Measurements from ENCODE around the gene COLEC12. TPM values are rescaled to one million over a fixed set of nuclear protein-coding genes. Genes with fewer than 3 reads are reported as not detected.

Gene COLEC12
- total and polyA plus RNA-seq, 2 experiments from 2014 or later, result 19.4 to 25.9 TPM

DNA sequence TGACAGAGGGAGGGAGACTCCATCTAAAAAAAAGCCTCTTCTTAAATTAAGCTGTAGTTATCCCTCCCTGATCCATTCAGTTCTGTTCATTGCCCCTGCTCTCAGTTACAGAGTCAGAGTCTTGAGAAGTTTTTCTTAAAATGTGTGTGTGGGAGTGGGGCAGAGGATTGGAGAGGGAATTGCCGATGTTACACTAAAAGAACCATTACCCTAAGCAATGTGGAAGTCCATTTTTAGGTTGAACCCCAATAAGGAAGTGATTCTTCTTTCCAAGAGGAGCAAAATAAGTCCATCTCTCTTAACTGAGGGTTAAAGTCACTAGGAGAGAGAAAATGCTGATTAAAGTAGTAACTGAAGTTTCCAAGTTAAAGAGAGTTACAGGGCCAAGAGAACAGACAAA, 211.5 kb downstream of the COLEC12 start:
- Histone ChIP-seq H3K79me2 (ENCODE audit: insufficient read depth) (no peaks in the 10 kb centered on the region), H3F3A (ENCODE audit: insufficient read depth) (no peaks in the 10 kb centered on the region), H3K27ac (no peak overlapping the region), H3K4me2 (ENCODE audit: unreplicated experiment) (no peak overlapping the region), H3K36me3 (ENCODE audit: low read depth) (no peaks in the 10 kb centered on the region), H3K9ac (no peak overlapping the region), H3K9me2 (ENCODE audit: insufficient read depth) (no peaks in the 10 kb centered on the region), H3K4me1 (ENCODE audit: insufficient read depth) (no peaks in the 10 kb centered on the region), H3K27me3 (replicated peaks; ENCODE audit: insufficient read depth) (no peaks in the 10 kb centered on the region), H3K9me3 (ENCODE audit: low read depth) (no peaks in the 10 kb centered on the region), H2AFZ (no peak overlapping the region), H3K4me3 (no peak overlapping the region), H4K20me1 (ENCODE audit: insufficient read depth) (no peaks in the 10 kb centered on the region)
- no peak for DNase-seq
- TF ChIP-seq EZH2phosphoT487 (IDR thresholded peaks at IDR 0.05; ENCODE audit: insufficient read depth, low read depth) (no peak), EZH2 (IDR thresholded peaks at IDR 0.05; ENCODE audit: insufficient read depth, poor library complexity, severe bottlenecking) (no peak)
- WGBS, 2 experiments (ENCODE audit: low coverage in 1 of 2, low lambda C conversion rate in 2 of 2, missing lambda C conversion rate in 2 of 2), result 89 to 100% methylated on average over 1 of the region's 1 CpG
- in situ Hi-C loops (cut with MboI), result loop anchor here (5.0 kb wide), 1 partner anchor 323 kb away; no protein-coding TSS in a partner anchor

GRCh38 chr18:286515-287310, 213.8 kb downstream of the COLEC12 start:
- Histone ChIP-seq H4K20me1 (ENCODE audit: insufficient read depth) (no peaks in the 10 kb centered on the region), H3K9me3 (ENCODE audit: low read depth) (no peaks in the 10 kb centered on the region), H3K4me1 (ENCODE audit: insufficient read depth) (no peaks in the 10 kb centered on the region), H3K27ac (no peak overlapping the region), H3K9me2 (ENCODE audit: insufficient read depth) (no peaks in the 10 kb centered on the region), H3K79me2 (ENCODE audit: insufficient read depth) (no peaks in the 10 kb centered on the region), H3K4me3 (no peak overlapping the region), H3K36me3 (ENCODE audit: low read depth) (no peaks in the 10 kb centered on the region), H3F3A (ENCODE audit: insufficient read depth) (no peaks in the 10 kb centered on the region), H3K27me3 (replicated peaks; ENCODE audit: insufficient read depth) (no peaks in the 10 kb centered on the region), H3K4me2 (ENCODE audit: unreplicated experiment) (no peak overlapping the region), H3K9ac (no peak overlapping the region), H2AFZ (no peak overlapping the region)
- 55 to 60% methylated on average over 8 of the region's 8 CpGs for WGBS, 2 experiments (ENCODE audit: low coverage in 1 of 2, low lambda C conversion rate in 2 of 2, missing lambda C conversion rate in 2 of 2)
- in situ Hi-C loops (cut with MboI), result loop anchor here (5.0 kb wide), 1 partner anchor 326 kb away; no protein-coding TSS in a partner anchor
- peak; percentile 66 for DNase-seq
- TF ChIP-seq EZH2 (IDR thresholded peaks at IDR 0.05; ENCODE audit: insufficient read depth, poor library complexity, severe bottlenecking) (no peak), EZH2phosphoT487 (IDR thresholded peaks at IDR 0.05; ENCODE audit: insufficient read depth, low read depth) (no peak)

DNA sequence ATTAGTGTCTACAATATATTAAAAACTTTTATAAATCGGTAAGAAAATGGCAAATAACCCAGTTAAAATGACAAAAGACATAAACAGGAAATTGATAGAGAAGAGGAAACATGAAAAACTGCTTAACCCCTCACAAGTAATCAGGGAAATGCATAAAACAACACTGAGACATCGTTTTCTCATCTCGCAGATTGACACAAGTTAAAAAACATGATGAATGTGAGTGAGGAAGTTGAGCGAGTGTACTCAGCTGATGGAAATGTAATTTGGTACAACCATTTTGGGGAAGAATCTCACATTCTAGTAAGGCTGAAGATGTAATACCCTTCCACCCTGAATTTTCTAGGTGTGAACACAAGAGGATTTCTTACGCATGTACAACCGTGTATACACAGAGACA, 214.7 kb downstream of the COLEC12 start:
- Histone ChIP-seq H3K36me3 (ENCODE audit: low read depth) (no peaks in the 10 kb centered on the region), H3K9ac (no peak overlapping the region), H3K9me2 (ENCODE audit: insufficient read depth) (no peaks in the 10 kb centered on the region), H3K27ac (no peak overlapping the region), H4K20me1 (ENCODE audit: insufficient read depth) (no peaks in the 10 kb centered on the region), H3K4me1 (ENCODE audit: insufficient read depth) (no peaks in the 10 kb centered on the region), H3F3A (ENCODE audit: insufficient read depth) (no peaks in the 10 kb centered on the region), H3K27me3 (replicated peaks; ENCODE audit: insufficient read depth) (no peaks in the 10 kb centered on the region), H3K79me2 (ENCODE audit: insufficient read depth) (no peaks in the 10 kb centered on the region), H3K4me3 (no peak overlapping the region), H2AFZ (no peak overlapping the region), H3K9me3 (ENCODE audit: low read depth) (no peaks in the 10 kb centered on the region), H3K4me2 (ENCODE audit: unreplicated experiment) (no peak overlapping the region)
- in situ Hi-C loops (cut with MboI), result loop anchor here (5.0 kb wide), 1 partner anchor 326 kb away; no protein-coding TSS in a partner anchor
- WGBS, 2 experiments (ENCODE audit: low coverage in 1 of 2, low lambda C conversion rate in 2 of 2, missing lambda C conversion rate in 2 of 2), result 82 to 87% methylated on average over 6 of the region's 6 CpGs
- no peak for TF ChIP-seq EZH2 (IDR thresholded peaks at IDR 0.05; ENCODE audit: insufficient read depth, poor library complexity, severe bottlenecking)
- TF ChIP-seq EZH2phosphoT487 (IDR thresholded peaks at IDR 0.05; ENCODE audit: insufficient read depth, low read depth), result no peak
- no peak for DNase-seq

GRCh38 chr18:275486-275885, 225.0 kb downstream of the COLEC12 start:
- no peaks in the 10 kb centered on the region for H4K20me1 ChIP-seq (ENCODE audit: insufficient read depth)
- no peaks in the 10 kb centered on the region for H3F3A ChIP-seq (ENCODE audit: insufficient read depth)
- no peaks in the 10 kb centered on the region for H3K36me3 ChIP-seq (ENCODE audit: low read depth)
- no peak overlapping the region for H2AFZ ChIP-seq
- in situ Hi-C loops (cut with MboI), result loop anchor here (10.0 kb wide), 1 partner anchor 559 kb away; no protein-coding TSS in a partner anchor
- no peak for DNase-seq
- H3K9ac ChIP-seq, result no peak overlapping the region
- H3K4me1 ChIP-seq (ENCODE audit: insufficient read depth), result no peaks in the 10 kb centered on the region
- H3K9me3 ChIP-seq (ENCODE audit: low read depth), result no peaks in the 10 kb centered on the region
- no peak overlapping the region for H3K4me3 ChIP-seq
- H3K79me2 ChIP-seq (ENCODE audit: insufficient read depth), result no peaks in the 10 kb centered on the region
- no peaks in the 10 kb centered on the region for H3K9me2 ChIP-seq (ENCODE audit: insufficient read depth)
- no peak overlapping the region for H3K4me2 ChIP-seq (ENCODE audit: unreplicated experiment)
- no peak overlapping the region for H3K27ac ChIP-seq
- WGBS, 2 experiments (ENCODE audit: low coverage in 1 of 2, low lambda C conversion rate in 2 of 2, missing lambda C conversion rate in 2 of 2), result 78 to 80% methylated on average over 2 of the region's 2 CpGs
- TF ChIP-seq EZH2 (IDR thresholded peaks at IDR 0.05; ENCODE audit: insufficient read depth, poor library complexity, severe bottlenecking) (no peak), EZH2phosphoT487 (IDR thresholded peaks at IDR 0.05; ENCODE audit: insufficient read depth, low read depth) (no peak)
- H3K27me3 ChIP-seq (replicated peaks; ENCODE audit: insufficient read depth), result no peaks in the 10 kb centered on the region

Measured in GM23248 (cell line).